ENCODE data around the gene NEO1.

NEO1 gene, protein sequence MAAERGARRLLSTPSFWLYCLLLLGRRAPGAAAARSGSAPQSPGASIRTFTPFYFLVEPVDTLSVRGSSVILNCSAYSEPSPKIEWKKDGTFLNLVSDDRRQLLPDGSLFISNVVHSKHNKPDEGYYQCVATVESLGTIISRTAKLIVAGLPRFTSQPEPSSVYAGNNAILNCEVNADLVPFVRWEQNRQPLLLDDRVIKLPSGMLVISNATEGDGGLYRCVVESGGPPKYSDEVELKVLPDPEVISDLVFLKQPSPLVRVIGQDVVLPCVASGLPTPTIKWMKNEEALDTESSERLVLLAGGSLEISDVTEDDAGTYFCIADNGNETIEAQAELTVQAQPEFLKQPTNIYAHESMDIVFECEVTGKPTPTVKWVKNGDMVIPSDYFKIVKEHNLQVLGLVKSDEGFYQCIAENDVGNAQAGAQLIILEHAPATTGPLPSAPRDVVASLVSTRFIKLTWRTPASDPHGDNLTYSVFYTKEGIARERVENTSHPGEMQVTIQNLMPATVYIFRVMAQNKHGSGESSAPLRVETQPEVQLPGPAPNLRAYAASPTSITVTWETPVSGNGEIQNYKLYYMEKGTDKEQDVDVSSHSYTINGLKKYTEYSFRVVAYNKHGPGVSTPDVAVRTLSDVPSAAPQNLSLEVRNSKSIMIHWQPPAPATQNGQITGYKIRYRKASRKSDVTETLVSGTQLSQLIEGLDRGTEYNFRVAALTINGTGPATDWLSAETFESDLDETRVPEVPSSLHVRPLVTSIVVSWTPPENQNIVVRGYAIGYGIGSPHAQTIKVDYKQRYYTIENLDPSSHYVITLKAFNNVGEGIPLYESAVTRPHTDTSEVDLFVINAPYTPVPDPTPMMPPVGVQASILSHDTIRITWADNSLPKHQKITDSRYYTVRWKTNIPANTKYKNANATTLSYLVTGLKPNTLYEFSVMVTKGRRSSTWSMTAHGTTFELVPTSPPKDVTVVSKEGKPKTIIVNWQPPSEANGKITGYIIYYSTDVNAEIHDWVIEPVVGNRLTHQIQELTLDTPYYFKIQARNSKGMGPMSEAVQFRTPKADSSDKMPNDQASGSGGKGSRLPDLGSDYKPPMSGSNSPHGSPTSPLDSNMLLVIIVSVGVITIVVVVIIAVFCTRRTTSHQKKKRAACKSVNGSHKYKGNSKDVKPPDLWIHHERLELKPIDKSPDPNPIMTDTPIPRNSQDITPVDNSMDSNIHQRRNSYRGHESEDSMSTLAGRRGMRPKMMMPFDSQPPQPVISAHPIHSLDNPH (N-terminal part only)

DNA sequence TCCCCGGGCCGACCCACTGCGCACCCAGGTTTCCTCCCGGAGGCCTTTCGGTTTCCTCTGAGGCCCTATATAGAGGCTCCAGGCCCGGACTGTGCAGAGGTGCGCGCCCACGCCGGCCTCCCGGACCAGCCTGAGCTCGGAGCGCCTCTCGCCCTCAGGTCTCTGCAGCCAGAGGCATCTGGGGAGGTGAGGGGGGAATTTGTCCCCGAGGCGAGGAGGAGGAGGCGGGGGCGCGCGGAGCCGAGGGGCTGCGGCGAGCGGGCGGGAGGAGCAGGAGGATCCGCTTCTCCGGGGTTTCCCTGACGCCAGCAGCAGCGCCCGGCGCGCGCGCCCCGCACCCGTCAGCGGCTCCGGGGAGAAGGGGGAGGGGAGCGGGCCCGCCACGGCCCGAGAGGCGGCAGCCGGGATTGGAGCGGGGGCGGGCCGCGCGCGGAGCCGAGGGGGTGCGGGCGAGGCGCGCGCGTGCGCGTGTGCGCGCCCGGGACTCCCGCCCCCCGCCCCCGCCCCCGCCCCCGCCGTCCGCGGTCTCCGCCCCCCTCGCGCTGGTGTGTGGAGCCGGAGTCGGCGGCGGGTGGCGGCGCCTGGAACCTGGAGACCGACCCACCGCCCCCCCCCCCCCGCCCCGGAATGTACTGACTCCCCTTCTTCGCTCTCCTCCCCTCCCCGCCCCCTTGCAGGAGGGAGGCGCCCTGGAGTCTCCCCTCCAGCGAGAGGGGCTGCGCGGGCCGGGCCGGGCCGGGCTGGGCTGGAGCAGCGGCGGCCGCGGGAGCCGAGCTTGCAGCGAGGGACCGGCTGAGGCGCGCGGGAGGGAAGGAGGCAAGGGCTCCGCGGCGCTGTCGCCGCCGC is at the start of gene NEO1:
Gene NEO1 (plus strand): TSS at position 657 of the 846 bp plus-strand sequence. CDS start 213 bp downstream, outside the sequence.
- DNase-seq (ENCODE audit: low read depth, low spot score), result peak; percentile 32

DNA sequence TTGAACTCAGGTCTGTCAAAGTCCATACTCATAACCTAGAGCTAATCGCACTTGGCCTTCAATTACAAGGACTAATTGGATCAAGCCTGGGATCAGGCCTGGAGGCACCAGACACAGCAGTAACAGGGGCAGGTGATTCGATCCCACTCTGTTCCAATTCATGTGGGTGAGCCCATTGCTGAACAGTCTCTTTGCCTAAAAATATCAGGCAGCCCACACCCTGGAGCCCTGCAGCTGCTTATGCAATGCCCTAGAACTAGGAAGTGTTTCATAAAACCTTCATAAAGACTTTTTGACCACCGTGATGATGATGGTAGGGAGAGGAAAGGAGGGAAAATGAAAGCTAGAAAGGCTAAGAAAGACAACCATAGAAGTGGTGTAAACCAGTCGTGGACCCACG is 47.8 kb upstream of the NEO1 start:
- DNase-seq (ENCODE audit: low read depth, low spot score), result no peak

DNA sequence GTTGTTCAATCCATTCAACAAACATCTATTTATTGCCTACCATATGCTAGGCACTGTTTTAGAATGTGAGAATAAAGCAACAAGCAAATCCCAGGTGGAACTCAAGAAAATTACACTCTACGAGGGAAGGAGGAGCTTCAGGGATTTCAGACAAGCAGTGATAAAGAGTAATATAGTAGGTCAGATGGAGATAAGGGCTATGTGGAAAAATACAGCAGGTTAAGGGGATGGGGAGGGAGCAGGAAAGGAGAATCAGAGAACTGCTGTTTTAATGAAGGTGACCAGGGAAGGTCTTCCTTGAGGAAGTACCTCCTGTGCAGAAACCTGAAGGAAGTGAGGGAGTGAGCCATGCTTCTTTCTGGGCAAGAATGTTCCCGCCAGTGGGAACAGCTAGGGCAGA is 47.2 kb upstream of the NEO1 start:
- DNase-seq (ENCODE audit: low read depth, low spot score), result no peak

DNA sequence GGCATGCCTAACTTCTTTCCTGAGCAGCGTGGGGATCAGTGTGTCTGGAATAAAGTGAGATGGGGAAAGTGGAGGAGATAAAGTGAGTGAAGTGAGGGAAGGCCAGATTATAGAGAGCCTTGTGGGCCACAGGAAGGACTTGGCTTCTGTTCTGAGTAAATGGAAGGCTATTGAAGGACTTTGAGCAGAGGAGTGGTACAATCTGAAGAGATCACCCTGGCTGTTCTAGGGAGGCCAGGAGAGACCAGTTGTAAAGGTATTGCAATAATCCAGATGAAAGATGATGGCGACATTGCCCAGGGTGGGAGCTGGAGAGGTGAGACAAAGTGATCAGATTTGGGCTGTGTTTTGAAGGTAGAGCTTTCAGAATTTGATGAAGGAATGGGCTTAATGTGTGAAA is 46.8 kb upstream of the NEO1 start:
- DNase-seq (ENCODE audit: low read depth, low spot score), result no peak

DNA sequence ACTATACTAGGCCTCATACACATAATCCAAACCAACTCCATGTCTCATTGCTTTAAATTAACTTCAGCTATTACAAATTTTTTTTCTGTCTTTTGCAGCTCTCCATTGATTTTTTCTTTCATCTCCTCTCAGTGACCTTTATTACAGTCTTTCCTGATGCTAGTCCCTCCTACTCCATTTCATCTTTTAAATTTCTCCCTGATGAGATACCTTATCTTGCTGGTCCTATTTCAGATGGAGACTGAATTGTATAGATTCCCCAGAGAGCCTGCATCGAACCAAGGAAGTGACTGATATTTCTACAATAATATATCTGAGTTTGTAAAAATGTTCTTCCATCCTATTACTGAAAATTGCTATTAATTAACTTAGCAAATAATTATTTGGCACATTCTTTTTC is 45.7 kb upstream of the NEO1 start:
- DNase-seq (ENCODE audit: low read depth, low spot score), result no peak

DNA sequence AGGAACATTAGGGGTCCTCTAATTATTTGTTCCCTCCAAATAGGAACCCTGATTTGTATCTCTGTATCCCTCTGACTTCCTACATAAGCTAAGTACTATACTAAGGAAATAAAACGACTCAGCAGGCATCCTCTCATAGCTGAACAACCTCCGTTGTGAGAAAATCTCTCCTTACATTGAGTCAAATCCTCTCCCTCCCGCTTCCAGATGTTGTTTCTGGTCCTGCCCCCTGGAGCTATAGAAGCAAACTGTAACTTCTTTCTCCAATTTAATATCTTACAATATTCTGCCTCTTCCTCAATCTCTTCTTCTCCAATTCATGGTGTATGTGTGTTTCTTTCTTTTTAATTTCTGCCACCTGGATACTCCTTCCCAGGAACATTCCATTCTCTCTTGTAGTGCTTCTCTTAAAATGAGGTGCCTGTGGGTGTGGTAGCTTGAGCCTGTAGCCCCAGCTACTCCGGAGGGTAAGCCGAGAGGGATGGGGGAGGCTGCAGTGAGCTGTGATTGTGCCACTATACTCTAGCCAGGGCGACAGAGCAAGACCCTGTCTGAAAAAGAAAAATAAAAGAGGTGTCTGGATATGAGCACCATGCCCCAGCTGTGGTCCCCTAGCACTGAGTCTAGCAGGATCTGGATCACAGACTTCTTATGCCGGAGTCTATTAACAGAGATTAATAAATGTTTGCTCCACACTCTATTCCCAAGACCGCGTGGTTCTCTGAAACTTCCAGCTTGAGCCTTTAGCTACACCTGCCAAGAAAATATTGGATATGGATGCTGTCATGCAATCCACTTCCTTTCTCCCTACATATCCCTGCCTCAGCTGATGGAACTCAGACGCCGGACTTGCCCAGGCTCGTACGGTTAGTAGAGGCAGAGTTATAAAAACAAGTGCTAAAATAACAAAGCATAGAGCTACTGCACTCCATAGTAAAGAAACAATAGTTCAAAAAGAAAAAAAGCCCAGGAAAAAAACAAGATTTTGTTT is 42.9 kb upstream of the NEO1 start:
- no peak for DNase-seq (ENCODE audit: low read depth, low spot score)

DNA sequence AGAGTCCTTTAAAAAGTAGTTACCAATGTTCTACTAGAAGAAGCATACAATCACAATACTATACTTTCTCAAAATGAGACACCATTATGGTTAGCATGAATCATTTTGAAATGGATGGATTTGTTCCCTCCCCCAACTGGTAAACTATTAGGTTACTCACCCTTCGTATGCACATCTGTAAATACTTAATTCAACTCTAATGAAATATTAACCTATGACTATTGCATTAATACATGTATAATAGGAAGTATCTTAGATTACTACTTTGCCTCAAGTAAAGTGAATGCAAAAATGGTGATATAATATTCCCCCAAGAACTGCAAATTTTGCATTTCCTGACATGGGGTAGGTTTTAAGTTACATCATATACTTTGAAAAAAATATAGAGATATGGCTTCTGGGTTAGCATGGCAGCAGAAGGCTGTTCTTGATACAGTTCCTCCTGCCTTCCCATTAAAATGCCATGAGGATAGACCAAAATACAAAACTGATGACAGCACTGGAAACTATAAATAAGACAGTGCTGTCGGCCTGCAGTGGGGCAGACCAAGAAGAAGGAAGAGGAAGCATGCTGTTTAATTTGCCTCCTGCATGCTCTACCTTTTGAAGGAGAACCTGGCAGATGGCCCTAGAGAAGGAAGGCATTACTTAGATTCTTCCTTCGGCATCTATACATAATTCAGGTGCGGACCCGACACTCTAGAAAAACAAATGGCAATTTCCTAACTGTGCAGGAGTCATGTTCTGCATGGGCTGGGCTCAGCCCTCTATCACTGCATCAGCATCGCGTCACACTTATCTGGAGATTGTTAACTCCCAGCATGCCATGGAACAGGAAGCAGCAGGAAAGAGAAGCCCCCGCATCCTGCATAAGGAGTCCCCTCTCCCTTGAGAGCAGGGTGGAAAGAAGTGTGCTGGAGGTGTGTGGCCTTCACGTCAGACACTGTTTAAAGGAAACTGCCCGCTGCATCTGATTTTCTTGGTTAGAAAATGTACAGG is 41.8 kb upstream of the NEO1 start:
- DNase-seq (ENCODE audit: low read depth, low spot score), result no peak

DNA sequence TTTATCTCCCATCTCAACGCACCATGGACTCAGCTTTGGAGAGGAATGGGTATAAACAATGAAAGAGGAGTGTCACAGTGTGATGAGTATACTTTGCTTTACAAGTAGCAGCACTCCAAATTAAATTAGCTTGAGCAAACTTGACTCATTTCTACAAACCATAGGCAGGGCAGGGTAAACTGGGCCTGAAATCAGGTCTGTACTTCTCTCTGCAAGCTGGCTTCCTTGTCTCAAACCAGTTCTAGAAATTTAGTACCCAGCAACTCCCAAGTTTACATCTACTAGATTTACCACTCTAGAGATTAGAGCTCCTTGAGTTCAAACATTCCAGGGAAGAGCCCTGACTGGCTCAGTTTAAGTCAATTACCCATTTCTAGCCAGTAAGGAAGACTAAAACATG is 37.4 kb upstream of the NEO1 start:
- no peak for DNase-seq (ENCODE audit: low read depth, low spot score)

DNA sequence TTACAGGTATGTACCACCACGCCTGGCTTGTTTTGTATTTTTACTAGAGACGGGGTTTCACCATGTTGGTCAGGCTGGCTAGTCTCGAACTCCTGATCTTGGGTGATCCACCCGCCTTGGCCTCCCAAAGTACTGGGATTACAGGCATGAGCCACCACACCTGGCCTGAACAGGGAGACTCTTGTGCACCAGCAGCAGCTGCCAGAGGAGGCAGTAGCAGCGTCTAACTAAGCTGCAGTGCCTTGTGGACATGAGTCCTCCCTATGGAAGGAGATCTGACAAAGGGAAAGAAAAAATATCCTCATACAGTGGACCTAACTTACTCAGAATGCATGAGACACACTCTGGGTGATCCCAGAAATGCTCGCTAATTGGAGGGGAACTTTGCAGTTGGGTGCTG is 36.8 kb upstream of the NEO1 start:
- no peak for DNase-seq (ENCODE audit: low read depth, low spot score)

DNA sequence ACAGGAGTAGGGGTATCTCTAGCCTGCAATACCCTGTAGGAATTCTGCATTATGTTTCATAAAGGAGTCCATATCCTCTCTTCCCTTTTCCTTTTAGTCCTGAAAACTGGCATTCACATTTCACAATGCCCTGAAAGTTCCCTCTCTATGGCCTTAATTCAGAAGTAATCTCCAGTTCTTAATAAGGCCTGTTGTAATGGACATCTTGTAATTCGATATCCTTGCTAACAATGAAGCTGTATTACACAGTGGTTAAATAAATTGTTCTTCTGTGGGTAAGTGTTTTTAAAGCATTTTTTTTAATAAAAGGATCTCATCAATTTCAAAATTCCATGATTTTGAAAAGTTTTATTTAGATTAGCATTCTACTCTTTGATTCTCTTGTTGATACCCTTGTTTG is 34.3 kb upstream of the NEO1 start:
- DNase-seq (ENCODE audit: low read depth, low spot score), result no peak

DNA sequence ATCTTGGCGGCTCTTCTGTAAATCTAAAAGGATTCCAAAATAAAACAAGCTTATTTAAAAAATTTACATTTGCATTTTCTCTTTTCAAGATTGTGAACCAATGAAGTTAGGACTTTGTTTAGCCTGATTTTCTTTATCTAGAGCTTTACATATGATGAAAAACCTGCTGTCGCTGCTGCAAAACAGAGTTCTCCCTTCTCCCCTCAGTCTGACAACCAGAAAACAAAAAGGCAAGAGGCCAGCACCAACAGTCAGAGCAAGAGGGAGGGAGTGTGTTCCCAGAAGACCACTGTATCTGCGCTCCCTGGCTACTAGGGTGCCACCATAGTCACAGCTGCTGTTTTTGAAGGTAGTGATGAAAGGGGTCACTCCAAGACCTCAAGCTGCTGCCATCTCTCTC is 33.1 kb upstream of the NEO1 start:
- DNase-seq (ENCODE audit: low read depth, low spot score), result no peak

DNA sequence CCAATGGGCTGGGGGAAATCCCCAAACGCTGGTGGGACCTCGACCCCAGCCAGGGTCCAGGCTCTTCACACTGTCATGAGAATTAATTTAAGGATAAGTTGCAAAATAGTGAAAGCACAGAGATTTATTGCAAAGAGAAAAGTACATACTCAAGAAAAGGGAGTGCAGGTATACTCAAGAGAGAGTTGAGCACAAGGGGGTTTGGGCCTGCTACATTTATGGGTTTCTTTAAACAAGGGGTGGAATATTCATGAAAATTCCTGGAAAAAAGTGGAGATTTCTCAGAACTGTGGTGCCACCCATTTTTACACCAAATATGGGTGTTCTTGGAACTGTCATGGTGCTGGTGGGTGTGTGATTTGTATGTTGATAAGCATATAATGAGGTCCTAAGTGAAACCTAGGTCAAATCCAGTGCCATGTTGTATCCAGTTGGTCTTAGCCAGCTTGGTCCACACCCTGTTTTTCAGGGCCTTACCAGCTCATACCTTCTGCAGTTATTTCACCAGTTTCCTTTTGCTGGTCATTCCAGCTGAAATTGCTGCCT is 32.6 kb upstream of the NEO1 start:
- DNase-seq (ENCODE audit: low read depth, low spot score), result no peak

DNA sequence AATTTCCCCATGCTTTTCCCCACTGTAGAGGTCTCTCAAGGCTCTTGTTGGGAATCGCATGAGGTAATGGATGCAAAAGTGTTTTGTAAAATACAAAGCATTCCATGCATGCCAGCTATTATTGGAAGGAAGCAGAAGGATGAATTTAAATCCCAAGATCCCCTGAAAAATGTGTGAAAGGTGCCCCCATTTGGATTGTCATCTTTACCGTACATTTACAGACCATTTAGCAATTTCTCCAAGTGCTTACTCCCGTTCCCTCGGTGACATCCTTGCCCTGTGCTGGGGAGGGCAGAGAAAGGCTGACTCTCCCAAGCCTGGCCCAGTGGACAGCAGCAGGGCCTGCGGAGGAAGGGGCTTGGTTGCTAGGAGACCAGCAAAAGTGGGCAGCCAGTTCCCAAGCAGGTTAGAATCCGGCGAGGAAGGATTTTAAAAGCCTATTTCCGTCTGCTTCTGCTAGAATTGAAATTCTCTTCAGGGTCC is 31.1 kb upstream of the NEO1 start:
- no peak for DNase-seq (ENCODE audit: low read depth, low spot score)

DNA sequence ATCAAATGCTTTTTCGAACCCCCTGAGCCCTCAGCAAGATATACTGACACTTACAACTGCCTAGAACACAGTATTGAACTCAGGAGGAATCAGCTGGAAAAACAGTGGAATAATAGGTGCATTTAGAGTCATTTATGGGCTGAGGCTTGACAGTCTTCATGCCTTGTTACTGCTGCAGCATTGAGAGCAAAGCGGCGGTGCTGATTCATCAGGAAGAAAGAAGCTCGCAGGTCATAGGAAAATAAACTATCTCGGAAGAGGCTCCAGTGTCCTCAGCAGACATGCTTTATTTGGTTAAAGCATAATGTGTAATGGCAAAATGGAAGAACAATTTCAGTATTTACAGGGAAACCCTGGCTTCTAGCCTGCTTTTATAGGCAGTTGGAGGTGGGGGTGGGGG is 30.1 kb upstream of the NEO1 start:
- no peak for DNase-seq (ENCODE audit: low read depth, low spot score)

DNA sequence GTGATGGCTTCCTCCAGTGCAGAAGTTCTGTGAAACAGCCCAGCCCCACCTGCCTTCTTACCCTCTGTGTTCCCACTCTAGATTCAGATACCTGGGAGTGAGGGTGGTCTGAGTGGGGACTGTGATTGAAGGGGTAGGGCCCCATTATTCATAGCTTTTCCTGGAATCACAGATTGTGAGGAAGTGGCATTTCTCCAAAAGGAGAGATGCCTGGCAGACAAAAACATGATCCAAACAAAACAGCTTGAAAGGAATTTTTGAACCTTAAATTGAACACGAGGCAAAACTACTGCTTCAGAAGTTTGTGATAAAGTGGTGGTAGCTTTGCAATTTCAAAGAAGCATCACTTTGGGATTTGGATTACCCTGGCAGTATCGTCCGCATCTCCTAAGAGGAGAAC is 29.2 kb upstream of the NEO1 start:
- no peak for DNase-seq (ENCODE audit: low read depth, low spot score)

DNA sequence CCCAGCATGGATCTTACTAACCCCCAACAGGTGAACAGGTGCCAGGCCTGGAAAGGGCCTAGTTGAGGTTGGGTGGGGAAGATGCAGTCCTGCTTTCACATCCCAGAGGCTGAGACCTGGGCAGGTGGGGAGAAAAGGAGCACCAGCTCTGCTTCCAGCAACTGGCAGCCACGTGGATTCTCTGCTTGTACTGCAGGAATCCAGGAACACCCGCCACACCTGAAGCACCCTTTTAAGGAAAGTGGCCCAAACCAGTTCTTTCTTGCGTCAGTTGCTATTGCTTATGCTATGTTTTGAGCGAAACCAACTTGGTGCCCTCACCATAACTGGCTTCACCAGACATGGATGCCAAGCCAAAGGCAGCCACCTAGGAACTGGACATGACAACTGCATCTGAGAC is 28.1 kb upstream of the NEO1 start:
- DNase-seq (ENCODE audit: low read depth, low spot score), result no peak

DNA sequence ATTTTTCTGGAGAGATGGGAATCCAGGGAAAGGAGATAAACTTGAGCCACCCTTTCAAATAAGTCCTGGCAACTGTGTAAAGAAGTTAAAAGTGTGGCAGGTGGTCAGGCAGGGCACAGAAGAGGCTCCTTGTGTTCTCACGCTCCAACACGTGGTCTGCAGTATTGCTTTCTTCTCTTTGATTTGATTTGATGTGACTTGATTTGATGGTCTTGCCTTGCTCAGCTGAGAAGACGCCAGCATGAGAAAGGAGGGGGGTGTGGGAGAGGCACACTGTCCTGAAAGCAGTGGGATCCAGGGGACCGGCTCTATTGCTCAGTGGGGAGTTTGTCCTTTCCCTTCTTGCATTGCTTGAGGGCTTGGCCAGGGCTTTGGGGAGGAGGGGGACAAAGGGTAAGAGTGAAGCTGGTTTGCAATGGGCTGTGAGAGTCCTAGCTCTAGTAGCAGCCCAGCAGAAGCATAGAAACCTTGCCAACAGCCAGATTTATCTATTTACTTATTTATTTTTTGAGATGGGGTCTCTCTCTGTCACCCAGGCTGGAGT is 25.7 kb upstream of the NEO1 start:
- no peak for DNase-seq (ENCODE audit: low read depth, low spot score)

DNA sequence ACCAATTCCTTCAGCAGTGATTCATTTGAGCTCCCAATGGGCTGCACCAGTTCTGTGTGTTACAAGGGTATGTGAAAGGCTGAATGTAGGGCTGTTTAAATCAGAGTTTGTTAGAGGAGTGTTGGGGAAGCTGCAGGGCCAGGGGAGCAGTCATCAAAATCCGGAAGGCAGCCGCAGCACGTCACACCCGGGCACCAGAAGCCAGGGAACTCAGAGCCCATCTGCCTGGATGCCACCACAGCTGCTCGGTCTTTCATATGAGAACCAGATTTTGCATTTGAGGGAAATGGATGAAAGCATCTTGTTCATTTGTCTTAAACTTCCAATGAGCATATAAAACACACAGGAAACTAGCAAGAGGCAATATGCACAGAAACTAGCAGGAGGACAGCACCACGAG is 24.2 kb upstream of the NEO1 start:
- no peak for DNase-seq (ENCODE audit: low read depth, low spot score)

All from activated CD4-positive, CD25-positive, alpha-beta regulatory T cell treated with anti-CD3 and anti-CD28 coated beads, Interleukin-2, amount 50 U/mL, for 16 hours (primary cell).